Measurements from ENCODE around the gene KANSL1L. TPM values are rescaled to one million over a fixed set of nuclear protein-coding genes. Genes with fewer than 3 reads are reported as not detected.

The KANSL1L gene
- polyA plus RNA-seq, 1 of the 3 experiments (the other 2 are of a cell fraction): 5.5 TPM

DNA sequence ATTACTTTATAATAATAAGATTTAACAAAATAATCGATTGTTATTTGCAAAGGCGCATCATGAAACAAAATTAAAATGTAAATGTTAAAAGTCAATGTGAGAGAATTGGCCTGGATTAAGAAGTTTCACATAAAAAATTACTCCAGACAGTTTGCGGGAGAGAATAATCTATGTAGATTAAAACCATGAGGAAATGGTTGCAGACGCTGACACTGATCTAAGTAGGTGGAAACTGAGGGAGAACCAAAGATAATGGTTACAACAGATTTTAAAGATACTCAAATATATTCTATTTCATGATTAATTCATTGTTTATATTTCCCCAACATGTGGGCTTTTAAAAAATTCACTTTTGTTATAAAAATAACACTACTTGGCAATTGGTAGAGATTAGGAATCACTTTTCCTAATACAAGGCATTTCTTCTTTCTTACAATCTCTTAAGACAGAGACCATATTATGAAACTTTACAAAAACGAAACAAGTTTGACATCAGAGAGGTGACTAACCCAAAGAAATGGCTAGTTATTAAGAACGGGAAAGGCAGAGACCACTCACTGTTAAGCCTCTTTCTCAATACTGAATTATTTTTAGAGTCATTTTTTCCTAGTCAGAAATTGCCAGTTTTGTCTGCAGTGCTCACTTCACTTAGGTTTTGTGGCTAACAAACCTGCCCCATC, 1.6 kb downstream of the KANSL1L start:
- Histone ChIP-seq H3K4me3 (ENCODE audit: low read depth in 2 of 2, low read length in 1 of 2) (peak overlapping the region; percentile 84 to 97), H3K27ac (ENCODE audit: low read depth in 2 of 2, low read length in 1 of 2) (peak overlapping the region; percentile 95 to 98), H3K9me3 (no peaks in the 10 kb centered on the region), H2AFZ (ENCODE audit: low read depth) (peak overlapping the region; percentile 94), H3K4me2 (peak overlapping the region; percentile 88), H4K20me1 (ENCODE audit: insufficient read depth) (no peaks in the 10 kb centered on the region), H3K9ac (peak overlapping the region; percentile 92), H3F3A (replicated peaks; ENCODE audit: insufficient read depth) (peaks cover 20% of the 10 kb centered on the region), H3K36me3 (replicated peaks in 1 of 2; ENCODE audit: control insufficient read depth in 1 of 2, insufficient read depth in 2 of 2, low read length in 1 of 2) (no peaks in the 10 kb centered on the region), H3K27me3 (ENCODE audit: insufficient read depth) (no peaks in the 10 kb centered on the region), H3K9me2 (no peaks in the 10 kb centered on the region; the same call in 1 of the 2 replicates), H3K79me2 (ENCODE audit: insufficient read depth) (peaks cover 46% of the 10 kb centered on the region), H3K4me1 (ENCODE audit: control insufficient read depth in 1 of 2, insufficient read depth in 2 of 2, low read depth in 1 of 2, low read length in 1 of 2) (peaks cover 9 to 14% of the 10 kb centered on the region in 2 experiments; a peak in 2 of 4 replicates)
- no peak for DNase-seq
- POLR2A ChIA-PET: no interaction called here
- CTCF ChIA-PET: no interaction called here
- WGBS (ENCODE audit: low lambda C conversion rate): 24% methylated on average over 6 of the region's 6 CpGs
- TF ChIP-seq, protein P1, sequence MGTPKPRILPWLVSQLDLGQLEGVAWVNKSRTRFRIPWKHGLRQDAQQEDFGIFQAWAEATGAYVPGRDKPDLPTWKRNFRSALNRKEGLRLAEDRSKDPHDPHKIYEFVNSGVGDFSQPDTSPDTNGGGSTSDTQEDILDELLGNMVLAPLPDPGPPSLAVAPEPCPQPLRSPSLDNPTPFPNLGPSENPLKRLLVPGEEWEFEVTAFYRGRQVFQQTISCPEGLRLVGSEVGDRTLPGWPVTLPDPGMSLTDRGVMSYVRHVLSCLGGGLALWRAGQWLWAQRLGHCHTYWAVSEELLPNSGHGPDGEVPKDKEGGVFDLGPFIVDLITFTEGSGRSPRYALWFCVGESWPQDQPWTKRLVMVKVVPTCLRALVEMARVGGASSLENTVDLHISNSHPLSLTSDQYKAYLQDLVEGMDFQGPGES (IDR thresholded peaks at IDR 0.05; ENCODE audit: low read depth, low read length): no peak
- no peak for TF ChIP-seq ELF1 (IDR thresholded peaks at IDR 0.05)
- no peak for TF ChIP-seq EP300 (IDR thresholded peaks at IDR 0.05; ENCODE audit: borderline replicate concordance in 1 of 2, low read depth in 1 of 2, low read length in 1 of 2)
- TF ChIP-seq, protein P2, sequence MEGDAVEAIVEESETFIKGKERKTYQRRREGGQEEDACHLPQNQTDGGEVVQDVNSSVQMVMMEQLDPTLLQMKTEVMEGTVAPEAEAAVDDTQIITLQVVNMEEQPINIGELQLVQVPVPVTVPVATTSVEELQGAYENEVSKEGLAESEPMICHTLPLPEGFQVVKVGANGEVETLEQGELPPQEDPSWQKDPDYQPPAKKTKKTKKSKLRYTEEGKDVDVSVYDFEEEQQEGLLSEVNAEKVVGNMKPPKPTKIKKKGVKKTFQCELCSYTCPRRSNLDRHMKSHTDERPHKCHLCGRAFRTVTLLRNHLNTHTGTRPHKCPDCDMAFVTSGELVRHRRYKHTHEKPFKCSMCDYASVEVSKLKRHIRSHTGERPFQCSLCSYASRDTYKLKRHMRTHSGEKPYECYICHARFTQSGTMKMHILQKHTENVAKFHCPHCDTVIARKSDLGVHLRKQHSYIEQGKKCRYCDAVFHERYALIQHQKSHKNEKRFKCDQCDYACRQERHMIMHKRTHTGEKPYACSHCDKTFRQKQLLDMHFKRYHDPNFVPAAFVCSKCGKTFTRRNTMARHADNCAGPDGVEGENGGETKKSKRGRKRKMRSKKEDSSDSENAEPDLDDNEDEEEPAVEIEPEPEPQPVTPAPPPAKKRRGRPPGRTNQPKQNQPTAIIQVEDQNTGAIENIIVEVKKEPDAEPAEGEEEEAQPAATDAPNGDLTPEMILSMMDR (IDR thresholded peaks at IDR 0.05): no peak
- TF ChIP-seq RFX5 (IDR thresholded peaks at IDR 0.05; ENCODE audit: low read length): no peak
- TF ChIP-seq, protein P3, sequence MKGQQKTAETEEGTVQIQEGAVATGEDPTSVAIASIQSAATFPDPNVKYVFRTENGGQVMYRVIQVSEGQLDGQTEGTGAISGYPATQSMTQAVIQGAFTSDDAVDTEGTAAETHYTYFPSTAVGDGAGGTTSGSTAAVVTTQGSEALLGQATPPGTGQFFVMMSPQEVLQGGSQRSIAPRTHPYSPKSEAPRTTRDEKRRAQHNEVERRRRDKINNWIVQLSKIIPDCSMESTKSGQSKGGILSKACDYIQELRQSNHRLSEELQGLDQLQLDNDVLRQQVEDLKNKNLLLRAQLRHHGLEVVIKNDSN (IDR thresholded peaks at IDR 0.05; ENCODE audit: borderline replicate concordance, low read depth): no peak
- TF ChIP-seq FOSL2 (IDR thresholded peaks at IDR 0.05; ENCODE audit: borderline replicate concordance, low read depth): no peak
- no peak for TF ChIP-seq RXRA (IDR thresholded peaks at IDR 0.05; ENCODE audit: borderline replicate concordance, low read depth)
- no peak for TF ChIP-seq NRF1 (IDR thresholded peaks at IDR 0.05; ENCODE audit: low read depth, low read length)
- no peak for TF ChIP-seq SIN3A (IDR thresholded peaks at IDR 0.05; ENCODE audit: borderline replicate concordance, low read depth, low read length)
- TF ChIP-seq, protein P4, sequence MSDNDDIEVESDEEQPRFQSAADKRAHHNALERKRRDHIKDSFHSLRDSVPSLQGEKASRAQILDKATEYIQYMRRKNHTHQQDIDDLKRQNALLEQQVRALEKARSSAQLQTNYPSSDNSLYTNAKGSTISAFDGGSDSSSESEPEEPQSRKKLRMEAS (IDR thresholded peaks at IDR 0.05; ENCODE audit: low read depth): no peak
- TF ChIP-seq YY1 (IDR thresholded peaks at IDR 0.05; ENCODE audit: low read depth): no peak
- TF ChIP-seq MXI1 (IDR thresholded peaks at IDR 0.05; ENCODE audit: low read depth, low read length): no peak
- no peak for TF ChIP-seq TEAD4 (IDR thresholded peaks at IDR 0.05; ENCODE audit: borderline replicate concordance, insufficient read depth)
- TF ChIP-seq POLR2AphosphoS5 (IDR thresholded peaks at IDR 0.05; ENCODE audit: low read depth, low read length): no peak
- TF ChIP-seq JUND (IDR thresholded peaks at IDR 0.05): no peak
- TF ChIP-seq CHD2 (IDR thresholded peaks at IDR 0.05; ENCODE audit: low read length, partially characterized antibody): no peak
- TF ChIP-seq NFIC (IDR thresholded peaks at IDR 0.05; ENCODE audit: borderline replicate concordance): no peak
